Measurements from ENCODE around the gene ZNF319. TPM values are rescaled to one million over a fixed set of nuclear protein-coding genes. Genes with fewer than 3 reads are reported as not detected.

ZNF319 gene
- total and polyA plus RNA-seq, 2 of the 8 experiments (the other 6 are each of a cell fraction or from before 2014, with no cell fraction given), result 3.3 to 5.5 TPM

- H3K23me2 ChIP-seq (ENCODE audit: low read depth, low read length), result peaks cover 18% of the 10 kb centered on the region; the same call in 1 of the 2 replicates
- no peak overlapping the region for H2BK15ac ChIP-seq (ENCODE audit: low read length)
- CTCF ChIA-PET (ENCODE audit: partially characterized antibody), result interaction anchor here (0.7 to 19.9 kb wide), 15 partner anchors 8 to 271 kb away, joined by 4 to 362 read pairs (median 7); partner anchors contain the start of genes CFAP20 and USB1
- peaks cover 0 to 24% (median 15%) of the 10 kb centered on the region in 4 experiments; a peak in 6 of 7 replicates for H3K4me1 ChIP-seq (replicated peaks in 1 of 4; ENCODE audit: control insufficient read depth in 3 of 4, insufficient read depth in 4 of 4, low read length in 3 of 4)
- no peak overlapping the region for H3K14ac ChIP-seq (ENCODE audit: insufficient read length)
- H4K20me1 ChIP-seq (replicated peaks in 1 of 2; ENCODE audit: control insufficient read depth in 1 of 2, insufficient read depth in 2 of 2, low read length in 2 of 2), result peaks cover 7 to 30% of the 10 kb centered on the region in 2 experiments
- H2AFZ ChIP-seq (ENCODE audit: low read length), result no peak overlapping the region
- H2BK5ac ChIP-seq (ENCODE audit: low read depth, low read length), result no peak overlapping the region
- no peak overlapping the region for H2BK12ac ChIP-seq (ENCODE audit: low read depth, low read length)
- no peak overlapping the region for H4K8ac ChIP-seq (ENCODE audit: extremely low read depth, insufficient read depth, low read length)
- H3K36me3 ChIP-seq (ENCODE audit: control insufficient read depth in 2 of 4, insufficient read depth in 4 of 4, low read length in 3 of 4), result no peaks in the 10 kb centered on the region
- no peaks in the 10 kb centered on the region; a peak in 2 of 7 replicates for H3K27me3 ChIP-seq (replicated peaks in 1 of 4; ENCODE audit: control insufficient read depth in 3 of 4, extremely low read depth in 1 of 4, insufficient read depth in 3 of 4, low read length in 3 of 4)
- no peak overlapping the region for H3K18ac ChIP-seq (ENCODE audit: extremely low read depth, low read length)
- H3K56ac ChIP-seq (replicated peaks; ENCODE audit: insufficient read length, low read depth, low read length), result no peak overlapping the region
- no peak overlapping the region for H3K4me3 ChIP-seq (ENCODE audit: extremely low read depth in 1 of 4, insufficient read depth in 2 of 4, low read depth in 3 of 4, low read length in 4 of 4)
- no peak overlapping the region for H3K4me2 ChIP-seq (ENCODE audit: insufficient read depth in 1 of 2, low read depth in 2 of 2, low read length in 2 of 2)
- FAIRE-seq, result no peak
- H4K5ac ChIP-seq (ENCODE audit: insufficient read length, low read depth, low read length), result no peak overlapping the region
- no peak overlapping the region for H2BK20ac ChIP-seq (ENCODE audit: low read length)
- no peaks in the 10 kb centered on the region for H3K9me3 ChIP-seq (ENCODE audit: insufficient read depth in 2 of 2, low read depth in 1 of 2, low read length in 1 of 2)
- H3K27ac ChIP-seq (ENCODE audit: low read depth, low read length), result no peak overlapping the region
- no peak overlapping the region for H3K9ac ChIP-seq (replicated peaks in 1 of 4; ENCODE audit: extremely low read depth in 1 of 4, low read depth in 3 of 4, low read length in 3 of 4)
- H4K91ac ChIP-seq (replicated peaks; ENCODE audit: insufficient read length, low read length), result no peak overlapping the region
- DNase-seq (ENCODE audit: low read depth in 1 of 2, low spot score in 2 of 2), result no peak
- no peak overlapping the region for H2BK120ac ChIP-seq (replicated peaks; ENCODE audit: low read depth, low read length)
- POLR2A ChIA-PET (ENCODE audit: partially characterized antibody), result no interaction called here
- H3K23ac ChIP-seq (ENCODE audit: insufficient read length), result no peak overlapping the region
- H2AK5ac ChIP-seq (ENCODE audit: low read depth, low read length), result no peak overlapping the region
- H3K79me2 ChIP-seq (ENCODE audit: control insufficient read depth in 1 of 2, insufficient read depth in 2 of 2, low read length in 2 of 2), result peaks cover 0 to 53% of the 10 kb centered on the region in 2 experiments; a peak in 2 of 4 replicates
- H3K4ac ChIP-seq (replicated peaks; ENCODE audit: insufficient read length, low read depth, low read length), result no peak overlapping the region
- WGBS, 2 experiments (ENCODE audit: extremely low coverage in 1 of 2, insufficient coverage in 1 of 2, insufficient read length in 1 of 2, insufficient replicate concordance in 2 of 2, low coverage in 1 of 2, low lambda C conversion rate in 2 of 2, missing lambda C conversion rate in 1 of 2), result 81% methylated on average over 14 of the region's 14 CpGs; no CpG with 5 or more reads in 1 of the 2 experiments
- H3K79me1 ChIP-seq (ENCODE audit: low read depth, low read length), result peaks cover 26% of the 10 kb centered on the region
- no peak for TF ChIP-seq SP1 (IDR thresholded peaks at IDR 0.05; ENCODE audit: low read depth, low read length)
- TF ChIP-seq CREB1 (IDR thresholded peaks at IDR 0.05), result no peak
- TF ChIP-seq BRCA1 (IDR thresholded peaks at IDR 0.05; ENCODE audit: low read depth, low read length), result no peak
- TF ChIP-seq GABPA (IDR thresholded peaks at IDR 0.05; ENCODE audit: borderline replicate concordance, insufficient read depth, low read length), result no peak
- TF ChIP-seq YY1 (IDR thresholded peaks at IDR 0.05; ENCODE audit: low read depth, low read length), result no peak
- no peak for TF ChIP-seq SIX5 (IDR thresholded peaks at IDR 0.05; ENCODE audit: low read depth, low read length)
- TF ChIP-seq EGR1 (IDR thresholded peaks at IDR 0.05; ENCODE audit: borderline replicate concordance, low read depth, low read length), result no peak
- TF ChIP-seq SP2 (IDR thresholded peaks at IDR 0.05; ENCODE audit: low read length), result no peak
- TF ChIP-seq KDM4A (IDR thresholded peaks at IDR 0.05; ENCODE audit: low read depth, low read length, severe bottlenecking), result no peak
- TF ChIP-seq POLR2AphosphoS5 (IDR thresholded peaks at IDR 0.05; ENCODE audit: low read depth, low read length), result no peak
- no peak for TF ChIP-seq RAD21 (IDR thresholded peaks at IDR 0.05 in 1 of 2, conservative IDR thresholded peaks at IDR 0.05 in 1 of 2; ENCODE audit: low read depth in 2 of 2, low read length in 2 of 2)
- no peak for TF ChIP-seq EZH2 (IDR thresholded peaks at IDR 0.05; ENCODE audit: low read depth, low read length, severe bottlenecking)
- no peak for TF ChIP-seq ASH2L (IDR thresholded peaks at IDR 0.05; ENCODE audit: low read length)
- TF ChIP-seq TEAD4 (IDR thresholded peaks at IDR 0.05; ENCODE audit: low read depth, low read length), result no peak
Observed at GRCh38 chr16:58031016-58031800, 30.7 kb upstream of the ZNF319 start.
